HepG2 (cell line): ENCODE results near the gene TIMP3. TPM values are rescaled to one million over a fixed set of nuclear protein-coding genes. Genes with fewer than 3 reads are reported as not detected.
A peak's percentile ranks its signal among the peaks of the same experiment; 100 is the strongest.

Experiments used
- ATAC-seq: fragments of 200-7000 bp; cut with Tn5 transposase; 3 replicates; pipeline ENCODE4 v1.9.1; 2020; ENCODE audit warnings: mild to moderate bottlenecking, moderate library complexity
- BruUV-seq: library from RNA; stranded (reverse); fragments of 400-500 nt; replicated peaks from 2 replicates; lab custom pipeline; 2021; lab: Mats Ljungman, UMichigan
- CTCF ChIA-PET: fragments of 300-600 bp; formaldehyde crosslinking; extraction: SDS; loops from one replicate; lab custom pipeline; 2021; ENCODE audit warnings: low total read pairs, inconsistent platforms, low intra/inter-chr PET ratio; lab: Yijun Ruan, JAX
- POLR2A ChIA-PET: fragments of 350-600 bp; sonication (Branson Sonifier 250); formaldehyde crosslinking; loops from one replicate; lab custom pipeline; 2020; ENCODE audit warnings: antibody characterized with exemption, inconsistent platforms; lab: Yijun Ruan, JAX
- DNase-seq: peaks from one replicate; pipeline ENCODE4 v3.0.0-alpha.2; 2015; ENCODE audit warnings: low spot score
- FAIRE-seq: peaks from 3 replicates; lab custom pipeline; 2011; peaks lifted over from hg19 to GRCh38; lab: Jason Lieb, UNC
- H2AFZ ChIP-seq: one replicate; pipeline ENCODE4 v1.6.1; 2011; ENCODE audit warnings: low read length, inconsistent platforms
- H3K27ac ChIP-seq: fragments of 300-600 bp; 3 replicates; pipeline ENCODE4 v1.8.0; 2011; ENCODE audit warnings: mixed run types, mild to moderate bottlenecking, mixed read lengths, low read length, inconsistent platforms; ENCODE audit not compliant: insufficient read depth; ENCODE audit errors: extremely low read length
- H3K27me3 ChIP-seq, 2 experiments: fragments of 200-600 bp in 1 of 2; 2 replicates in 1 of 2; 3 replicates in 1 of 2; pipeline versions ENCODE4 v1.6.0 to v1.8.0; 2011; ENCODE audit warnings: low read length in 2 of 2, mild to moderate bottlenecking in 2 of 2, moderate library complexity in 2 of 2, inconsistent platforms in 1 of 2; ENCODE audit not compliant: insufficient read depth in 2 of 2, control insufficient read depth in 1 of 2
- H3K36me3 ChIP-seq, 2 experiments: fragments of 200-600 bp in 1 of 2; replicated peaks in 1 of 2; 2 replicates in 1 of 2; 3 replicates in 1 of 2; pipeline versions ENCODE4 v1.5.1 to v1.8.0; 2011; ENCODE audit warnings: low read length in 2 of 2, inconsistent platforms in 1 of 2; ENCODE audit not compliant: insufficient read depth in 2 of 2, control insufficient read depth in 1 of 2
- H3K4me1 ChIP-seq: 2 replicates; pipeline ENCODE4 v1.5.1; 2012; ENCODE audit warnings: low read length, inconsistent platforms; ENCODE audit not compliant: insufficient read depth
- H3K4me2 ChIP-seq: 2 replicates; pipeline ENCODE4 v1.6.0; 2011; ENCODE audit warnings: low read depth, low read length, inconsistent platforms
- H3K4me3 ChIP-seq, 3 experiments: fragments of 200-600 bp in 1 of 3; sonication (generic), shearing (Covaris generic) in 1 of 3; replicated peaks in 1 of 3; 2 replicates each; pipeline ENCODE4 v1.5.1; 2011 to 2016; ENCODE audit warnings: low read length in 3 of 3, inconsistent platforms in 2 of 3, low read depth in 2 of 3, mild to moderate bottlenecking in 2 of 3, control low read depth in 1 of 3, mixed read lengths in 1 of 3; ENCODE audit not compliant: insufficient read depth in 1 of 3
- H3K79me2 ChIP-seq: one replicate; pipeline ENCODE4 v1.6.1; 2011; ENCODE audit warnings: low read length, inconsistent platforms; ENCODE audit not compliant: insufficient read depth
- H3K9ac ChIP-seq: 2 replicates; pipeline ENCODE4 v1.6.0; 2011; ENCODE audit warnings: mild to moderate bottlenecking, low read depth, low read length, inconsistent platforms; ENCODE audit not compliant: insufficient read depth
- H3K9me3 ChIP-seq: 2 replicates; pipeline ENCODE4 v1.5.1; 2012; ENCODE audit warnings: mild to moderate bottlenecking, low read length
- H4K20me1 ChIP-seq: 2 replicates; pipeline ENCODE4 v1.6.0; 2011; ENCODE audit warnings: inconsistent platforms, mild to moderate bottlenecking, low read length, moderate library complexity; ENCODE audit not compliant: insufficient read depth
- ATAD3A ChIP-seq: sonication (generic); formaldehyde crosslinking; IDR thresholded peaks from 2 replicates; pipeline ENCODE4 v1.4.0; 2020; ENCODE audit warnings: missing genetic modification reagents
- MAF1 ChIP-seq: sonication (generic); formaldehyde crosslinking; IDR thresholded peaks from 2 replicates; pipeline ENCODE4 v1.5.0; 2020; ENCODE audit warnings: missing genetic modification reagents, borderline replicate concordance
- RBAK ChIP-seq: sonication (generic); formaldehyde crosslinking; IDR thresholded peaks from 2 replicates; pipeline ENCODE4 v1.5.1; 2020; ENCODE audit warnings: mild to moderate bottlenecking, missing genetic modification reagents
- RFXAP ChIP-seq: sonication (generic); formaldehyde crosslinking; IDR thresholded peaks from 2 replicates; pipeline ENCODE4 v1.4.0; 2020; ENCODE audit warnings: missing genetic modification reagents, borderline replicate concordance
- ZNF143 ChIP-seq: sonication (generic); formaldehyde crosslinking; IDR thresholded peaks from 2 replicates; pipeline ENCODE4 v1.4.0; 2020; ENCODE audit warnings: missing genetic modification reagents
- ZNF629 ChIP-seq: sonication (generic); formaldehyde crosslinking; conservative IDR thresholded peaks from 2 replicates; pipeline ENCODE4 v1.5.0; 2020; ENCODE audit warnings: missing genetic modification reagents
- ZNF761 ChIP-seq: sonication (generic); formaldehyde crosslinking; conservative IDR thresholded peaks from 2 replicates; pipeline ENCODE4 v1.4.0; 2020; ENCODE audit warnings: mild to moderate bottlenecking, missing genetic modification reagents
- ZNF776 ChIP-seq: sonication (generic); formaldehyde crosslinking; IDR thresholded peaks from 2 replicates; pipeline ENCODE4 v1.4.0; 2020; ENCODE audit warnings: mild to moderate bottlenecking, missing genetic modification reagents
- ZNF788 ChIP-seq: sonication (generic); formaldehyde crosslinking; IDR thresholded peaks from 2 replicates; pipeline ENCODE4 v1.5.0; 2020; ENCODE audit warnings: mild to moderate bottlenecking, missing genetic modification reagents, borderline replicate concordance
- ZNF891 ChIP-seq: sonication (generic); formaldehyde crosslinking; IDR thresholded peaks from 2 replicates; pipeline ENCODE4 v1.5.0; 2020; ENCODE audit warnings: mild to moderate bottlenecking, missing genetic modification reagents
- WGBS: methylation state at CpG from one replicate; pipeline ENCODE4 v1.1.6; 2017; ENCODE audit warnings: low lambda C conversion rate; 5-methylcytosine and 5-hydroxymethylcytosine counted together
- in situ Hi-C: cut with HindIII; loops from 2 replicates; pipeline ENCODE4 v1.10.0; 2017; ENCODE audit warnings: low pct_unique_long_range_greater_than_20kb; ENCODE audit not compliant: extremely low pct_ligation_motif_present
- intact Hi-C: fragments of 100-400 bp; cut with micrococcal nuclease; formaldehyde crosslinking; loops from one replicate; pipeline ENCODE4 v1.10.0; 2022; ENCODE audit not compliant: unreplicated experiment
- polyA plus RNA-seq, 8 experiments: library from polyadenylated mRNA; depleted of rRNA in 3 of 8; stranded (reverse) in 7 of 8; unstranded in 1 of 8; fragments of >200 nt; fragmentation: Illumina TruSeq in 4 of 8; extraction: Trizol in 4 of 8; gene quantifications; 2 replicates each; pipeline versions ENCODE4 v1.2.1 to v1.2.3, GENCODE V29; 2011 to 2016; ENCODE audit warnings: low read depth in 4 of 8, missing spikeins in 1 of 8, mixed read lengths in 1 of 8; ENCODE audit not compliant: insufficient read depth in 1 of 8
- total RNA-seq, 5 experiments: library from RNA; depleted of rRNA; stranded (reverse); fragments of >200 nt; fragmentation: Illumina TruSeq; extraction: Trizol; gene quantifications; 2 replicates each; pipeline ENCODE4 v1.2.3, GENCODE V29; 2016; ENCODE audit warnings: low read depth in 1 of 5
- TF ChIP-seq, protein P1 (sequence below): sonication (generic); formaldehyde crosslinking; IDR thresholded peaks from 2 replicates; pipeline ENCODE4 v1.5.0; 2020; ENCODE audit warnings: missing genetic modification reagents, mild to moderate bottlenecking, borderline replicate concordance

TIMP3 gene
- total and polyA plus RNA-seq, 2 of the 13 experiments (the other 11 are each of a cell fraction or from before 2014, with no cell fraction given), result 57.3 to 86.6 TPM

DNA sequence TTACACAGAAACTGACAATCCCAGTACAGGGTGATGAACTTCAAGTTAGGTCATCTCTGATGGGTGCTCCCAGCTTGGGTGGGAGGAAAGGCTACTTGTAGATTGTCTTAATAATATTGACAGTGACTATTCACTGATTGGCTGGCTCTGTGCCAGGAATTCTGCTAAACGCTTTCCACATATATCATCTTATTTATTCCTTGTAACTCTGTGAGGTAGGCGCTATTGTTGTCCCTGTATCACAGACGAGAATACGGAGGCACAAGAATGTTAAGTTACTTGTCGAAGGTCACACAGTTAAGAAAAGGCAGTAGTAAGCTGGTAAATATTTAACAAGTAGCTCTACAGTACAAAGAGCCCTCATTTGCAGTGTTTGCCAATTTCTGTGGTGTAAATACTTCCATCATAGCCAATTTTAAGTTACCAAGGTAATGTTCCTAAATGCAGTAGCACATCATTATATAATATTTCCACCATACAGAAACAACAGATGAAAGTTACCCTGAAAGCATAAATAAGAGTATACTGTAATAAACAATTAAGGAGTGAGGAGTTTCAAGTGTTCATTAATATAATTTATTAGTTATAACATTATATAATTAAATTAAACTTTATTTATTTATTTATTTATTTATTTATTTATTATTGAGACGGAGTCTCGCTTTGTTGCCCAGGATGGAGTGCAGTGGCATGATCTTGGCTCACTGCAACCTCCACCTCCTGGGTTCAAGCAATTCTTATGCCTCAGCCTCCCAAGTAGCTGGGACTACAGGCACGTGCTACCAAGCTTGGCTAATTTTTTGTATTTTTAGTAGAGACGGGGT lies 11.5 kb upstream of the TIMP3 start (continued):
- TF ChIP-seq ZNF761 (CRISPR knock-in tag), result no peak
- no peak for TF ChIP-seq RFXAP (CRISPR knock-in tag)
- TF ChIP-seq, protein P1, sequence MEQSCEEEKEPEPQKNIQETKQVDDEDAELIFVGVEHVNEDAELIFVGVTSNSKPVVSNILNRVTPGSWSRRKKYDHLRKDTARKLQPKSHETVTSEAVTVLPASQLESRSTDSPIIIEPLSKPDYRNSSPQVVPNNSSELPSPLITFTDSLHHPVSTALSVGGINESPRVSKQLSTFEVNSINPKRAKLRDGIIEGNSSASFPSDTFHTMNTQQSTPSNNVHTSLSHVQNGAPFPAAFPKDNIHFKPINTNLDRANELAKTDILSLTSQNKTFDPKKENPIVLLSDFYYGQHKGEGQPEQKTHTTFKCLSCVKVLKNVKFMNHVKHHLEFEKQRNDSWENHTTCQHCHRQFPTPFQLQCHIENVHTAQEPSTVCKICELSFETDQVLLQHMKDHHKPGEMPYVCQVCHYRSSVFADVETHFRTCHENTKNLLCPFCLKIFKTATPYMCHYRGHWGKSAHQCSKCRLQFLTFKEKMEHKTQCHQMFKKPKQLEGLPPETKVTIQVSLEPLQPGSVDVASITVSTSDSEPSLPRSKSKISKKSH (CRISPR knock-in tag), result no peak
- no peak for TF ChIP-seq ZNF788 (CRISPR knock-in tag)
- no peak for TF ChIP-seq ZNF143 (CRISPR knock-in tag)
- TF ChIP-seq ZNF891 (CRISPR knock-in tag), result no peak
- no peak for TF ChIP-seq ZNF776 (CRISPR knock-in tag)

DNA sequence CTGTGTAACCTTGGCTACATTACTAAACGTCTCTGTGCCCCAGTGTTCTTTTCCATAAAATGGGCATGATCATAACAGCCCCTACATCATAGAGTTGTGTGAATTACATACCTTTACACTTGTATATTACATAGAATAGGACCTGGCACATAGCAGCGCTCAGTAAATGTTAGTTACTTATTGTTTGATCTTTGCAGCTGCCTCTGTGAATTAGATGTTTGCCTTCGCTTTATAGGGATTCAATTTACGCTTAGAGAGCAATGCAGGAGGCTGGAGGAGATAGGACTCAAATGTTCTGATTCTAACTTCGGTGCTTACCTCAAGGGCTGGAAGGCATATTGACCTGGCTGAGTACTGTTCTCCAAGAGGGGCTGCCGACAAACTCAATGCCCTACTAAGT lies 10.4 kb upstream of the TIMP3 start:
- Histone ChIP-seq H3K27me3 (no peaks in the 10 kb centered on the region), H3K36me3 (no peaks in the 10 kb centered on the region), H3K4me1 (peaks cover 97% of the 10 kb centered on the region), H3K9ac (no peak overlapping the region), H3K4me3 (no peak overlapping the region), H3K79me2 (no peaks in the 10 kb centered on the region), H2AFZ (no peak overlapping the region), H3K4me2 (no peak overlapping the region), H3K9me3 (no peaks in the 10 kb centered on the region)
- no peak for DNase-seq
- no peak for ATAC-seq
- 100% methylated on average over 6 of the region's 6 CpGs for WGBS
- TF ChIP-seq ATAD3A (CRISPR knock-in tag) (no peak), RBAK (no peak), ZNF629 (CRISPR knock-in tag) (peak; percentile 75), MAF1 (CRISPR knock-in tag) (no peak)
- TF ChIP-seq, all 625 proteins: peak for 1
- Histone ChIP-seq H4K20me1 (no peaks in the 10 kb centered on the region), H3K27ac (peak overlapping the region; percentile 31)
- in situ Hi-C loops, result no loop called here
- POLR2A ChIA-PET, result interaction anchor here (0.6 to 3.1 kb wide), 4 partner anchors 11 to 260 kb away, joined by 3 to 43 read pairs (median 7); no protein-coding TSS in a partner anchor
- intact Hi-C loops, result no loop called here
- no peak for FAIRE-seq
- CTCF ChIA-PET, result no interaction called here
- no TSS peak for BruUV-seq
